ENCODE results near the gene MMP14.

MMP14 gene

GRCh38 chr14:22885975-22886374, 49.6 kb downstream of the MMP14 start:
- no peaks in the 10 kb centered on the region for H3K9me3 Mint-ChIP-seq
- H3K4me3 Mint-ChIP-seq, result peak overlapping the region; percentile 69
- DNase-seq (ENCODE audit: low spot score), result no peak
- peaks cover 3% of the 10 kb centered on the region for H3K36me3 Mint-ChIP-seq (ENCODE audit: low read depth)
- H3K4me1 Mint-ChIP-seq (ENCODE audit: low read depth), result peaks cover 24% of the 10 kb centered on the region
- H3K27ac Mint-ChIP-seq, result peak overlapping the region; percentile 74
- peaks cover 14% of the 10 kb centered on the region for H3K27me3 Mint-ChIP-seq (ENCODE audit: low read depth)

GRCh38 chr14:22886500-22887259, 50.3 kb downstream of the MMP14 start:
- Mint-ChIP-seq H3K36me3 (ENCODE audit: low read depth) (peaks cover 3% of the 10 kb centered on the region), H3K4me1 (ENCODE audit: low read depth) (peaks cover 24% of the 10 kb centered on the region), H3K4me3 (peak overlapping the region; percentile 93), H3K27ac (peak overlapping the region; percentile 89), H3K9me3 (no peaks in the 10 kb centered on the region), H3K27me3 (ENCODE audit: low read depth) (peaks cover 14% of the 10 kb centered on the region)
- peak; percentile 69 for DNase-seq (ENCODE audit: low spot score)

- peaks cover 3% of the 10 kb centered on the region for H3K36me3 Mint-ChIP-seq (ENCODE audit: low read depth)
- no peaks in the 10 kb centered on the region for H3K9me3 Mint-ChIP-seq
- peak overlapping the region; percentile 93 for H3K4me3 Mint-ChIP-seq
- peaks cover 24% of the 10 kb centered on the region for H3K4me1 Mint-ChIP-seq (ENCODE audit: low read depth)
- peaks cover 14% of the 10 kb centered on the region for H3K27me3 Mint-ChIP-seq (ENCODE audit: low read depth)
- peak; percentile 23 for DNase-seq (ENCODE audit: low spot score)
- H3K27ac Mint-ChIP-seq, result peak overlapping the region; percentile 89
Measured at GRCh38 chr14:22887260-22887989, 51.0 kb downstream of the MMP14 start.

- peaks cover 24% of the 10 kb centered on the region for H3K4me1 Mint-ChIP-seq (ENCODE audit: low read depth)
- H3K36me3 Mint-ChIP-seq (ENCODE audit: low read depth), result peaks cover 3% of the 10 kb centered on the region
- peak; percentile 24 for DNase-seq (ENCODE audit: low spot score)
- H3K9me3 Mint-ChIP-seq, result no peaks in the 10 kb centered on the region
- peaks cover 14% of the 10 kb centered on the region for H3K27me3 Mint-ChIP-seq (ENCODE audit: low read depth)
- peak overlapping the region; percentile 93 for H3K4me3 Mint-ChIP-seq
- H3K27ac Mint-ChIP-seq, result no peak overlapping the region
Measured at GRCh38 chr14:22887990-22888378, 51.6 kb downstream of the MMP14 start.

GRCh38 chr14:22888662-22889061, 52.3 kb downstream of the MMP14 start:
- no peak overlapping the region for H3K4me3 Mint-ChIP-seq
- no peak overlapping the region for H3K27ac Mint-ChIP-seq
- peaks cover 3% of the 10 kb centered on the region for H3K36me3 Mint-ChIP-seq (ENCODE audit: low read depth)
- H3K9me3 Mint-ChIP-seq, result no peaks in the 10 kb centered on the region
- DNase-seq (ENCODE audit: low spot score), result no peak
- H3K4me1 Mint-ChIP-seq (ENCODE audit: low read depth), result peaks cover 24% of the 10 kb centered on the region
- peaks cover 12% of the 10 kb centered on the region for H3K27me3 Mint-ChIP-seq (ENCODE audit: low read depth)

- Mint-ChIP-seq H3K36me3 (ENCODE audit: low read depth) (peaks cover 6% of the 10 kb centered on the region), H3K27me3 (ENCODE audit: low read depth) (peaks cover 7% of the 10 kb centered on the region), H3K4me1 (ENCODE audit: low read depth) (peaks cover 24% of the 10 kb centered on the region), H3K4me3 (no peak overlapping the region), H3K9me3 (no peaks in the 10 kb centered on the region), H3K27ac (no peak overlapping the region)
- DNase-seq (ENCODE audit: low spot score), result no peak
Measured at GRCh38 chr14:22890416-22890815, 54.0 kb downstream of the MMP14 start.

- no peaks in the 10 kb centered on the region for H3K27me3 Mint-ChIP-seq (ENCODE audit: low read depth)
- H3K4me1 Mint-ChIP-seq (ENCODE audit: low read depth), result peaks cover 15% of the 10 kb centered on the region
- peaks cover 6% of the 10 kb centered on the region for H3K36me3 Mint-ChIP-seq (ENCODE audit: low read depth)
- H3K4me3 Mint-ChIP-seq, result no peak overlapping the region
- no peak for DNase-seq (ENCODE audit: low spot score)
- no peak overlapping the region for H3K27ac Mint-ChIP-seq
- H3K9me3 Mint-ChIP-seq, result no peaks in the 10 kb centered on the region
Measured at GRCh38 chr14:22892488-22892887, 56.1 kb downstream of the MMP14 start.

DNA sequence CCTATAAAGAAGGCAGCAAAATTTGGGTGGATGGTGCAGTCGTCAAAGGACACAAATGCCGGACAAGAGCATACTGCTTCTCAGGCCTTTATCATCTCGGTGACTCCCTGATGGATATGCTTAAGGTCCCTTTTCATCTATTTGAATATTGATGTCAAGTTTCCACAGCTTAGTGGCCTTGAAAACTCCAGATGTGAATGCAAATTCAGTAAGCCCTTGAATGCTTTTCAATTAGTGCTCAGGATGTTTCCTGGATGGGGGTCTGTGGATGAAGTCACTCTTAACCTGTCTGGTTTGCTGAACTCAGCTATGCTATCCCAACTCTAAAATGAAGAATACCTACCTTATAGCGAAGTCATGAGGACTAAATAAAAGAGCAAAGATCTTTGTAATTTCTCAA, 57.3 kb downstream of the MMP14 start:
- Mint-ChIP-seq H3K27ac (no peak overlapping the region), H3K4me1 (ENCODE audit: low read depth) (peaks cover 11% of the 10 kb centered on the region), H3K4me3 (no peak overlapping the region), H3K9me3 (no peaks in the 10 kb centered on the region), H3K27me3 (ENCODE audit: low read depth) (no peaks in the 10 kb centered on the region), H3K36me3 (ENCODE audit: low read depth) (peaks cover 8% of the 10 kb centered on the region)
- DNase-seq (ENCODE audit: low spot score), result no peak

- Mint-ChIP-seq H3K4me3 (no peak overlapping the region), H3K27me3 (ENCODE audit: low read depth) (no peaks in the 10 kb centered on the region), H3K9me3 (no peaks in the 10 kb centered on the region), H3K4me1 (ENCODE audit: low read depth) (peaks cover 7% of the 10 kb centered on the region), H3K27ac (no peak overlapping the region), H3K36me3 (ENCODE audit: low read depth) (peaks cover 7% of the 10 kb centered on the region)
- no peak for DNase-seq (ENCODE audit: low spot score)
Measured at GRCh38 chr14:22895402-22895801, 59.0 kb downstream of the MMP14 start.

DNA sequence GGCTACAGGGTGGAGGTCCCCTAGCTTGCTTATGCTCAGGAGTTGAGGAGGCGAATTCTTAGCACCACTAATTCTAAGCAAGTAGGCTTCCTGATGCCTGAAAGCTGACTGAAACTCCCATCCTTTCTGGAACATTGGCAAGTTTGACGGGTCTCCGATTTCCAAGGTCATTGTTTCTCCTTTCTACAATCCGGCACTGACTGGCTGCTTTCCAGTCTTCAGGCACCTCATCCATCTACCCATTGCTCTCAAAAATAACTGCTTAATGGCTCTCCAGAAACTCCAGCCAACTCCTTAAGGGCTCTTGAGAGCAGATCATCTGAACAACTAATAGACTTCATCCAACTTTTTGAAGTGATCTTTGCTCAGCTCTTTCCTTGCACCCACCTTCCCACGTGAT, 60.0 kb downstream of the MMP14 start:
- peaks cover 12% of the 10 kb centered on the region for H3K4me1 Mint-ChIP-seq (ENCODE audit: low read depth)
- no peak for DNase-seq (ENCODE audit: low spot score)
- no peaks in the 10 kb centered on the region for H3K27me3 Mint-ChIP-seq (ENCODE audit: low read depth)
- H3K36me3 Mint-ChIP-seq (ENCODE audit: low read depth), result peaks cover 13% of the 10 kb centered on the region
- no peak overlapping the region for H3K4me3 Mint-ChIP-seq
- no peak overlapping the region for H3K27ac Mint-ChIP-seq
- H3K9me3 Mint-ChIP-seq, result no peaks in the 10 kb centered on the region

DNA sequence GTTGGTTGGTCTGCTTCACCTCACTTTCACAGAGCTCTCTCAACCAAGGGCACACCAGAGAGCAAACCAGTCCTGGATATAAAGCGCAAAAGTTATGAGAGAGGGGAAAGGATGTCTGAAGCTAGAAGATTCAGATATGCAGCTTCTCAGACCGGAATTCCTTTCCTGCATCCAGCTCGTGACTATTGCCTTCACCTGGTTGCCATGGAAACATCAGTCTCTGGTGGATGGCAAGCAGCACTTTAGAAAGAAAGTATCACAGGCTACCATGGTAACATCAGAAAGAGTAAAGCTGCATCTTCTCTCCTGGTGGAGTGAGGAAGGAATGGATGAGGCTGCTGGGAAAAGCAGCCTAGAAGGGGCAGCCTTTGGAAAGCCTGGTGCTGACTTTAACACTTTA, 60.4 kb downstream of the MMP14 start:
- H3K27me3 Mint-ChIP-seq (ENCODE audit: low read depth), result no peaks in the 10 kb centered on the region
- DNase-seq (ENCODE audit: low spot score), result no peak
- no peaks in the 10 kb centered on the region for H3K9me3 Mint-ChIP-seq
- H3K4me1 Mint-ChIP-seq (ENCODE audit: low read depth), result peaks cover 12% of the 10 kb centered on the region
- no peak overlapping the region for H3K27ac Mint-ChIP-seq
- H3K36me3 Mint-ChIP-seq (ENCODE audit: low read depth), result peaks cover 17% of the 10 kb centered on the region
- no peak overlapping the region for H3K4me3 Mint-ChIP-seq

GRCh38 chr14:22897357-22897756, 61.0 kb downstream of the MMP14 start:
- Mint-ChIP-seq H3K4me3 (no peak overlapping the region), H3K4me1 (ENCODE audit: low read depth) (peaks cover 12% of the 10 kb centered on the region), H3K9me3 (no peaks in the 10 kb centered on the region), H3K27ac (no peak overlapping the region), H3K27me3 (ENCODE audit: low read depth) (no peaks in the 10 kb centered on the region), H3K36me3 (ENCODE audit: low read depth) (peaks cover 23% of the 10 kb centered on the region)
- DNase-seq (ENCODE audit: low spot score), result no peak

Measured in T-helper 2 cell treated with Interferon-gamma antibody and Interleukin-4, amounts not matched to agents 5 μg/mL and 100 μg/mL, for 36 hours (primary cell).